OCI-LY3 (cell line): ENCODE data around the gene UBE2S.

Experiments
- CTCF ChIP-seq: fragments of 200-600, 300-600 bp; sonication (generic); IDR thresholded peaks from 2 replicates; pipeline ENCODE4 v1.5.1; 2014; ENCODE audit warnings: antibody characterized with exemption, low read length, low read depth
- EZH2phosphoT487 ChIP-seq: fragments of 200-600 bp; shearing (Covaris generic); IDR thresholded peaks from 2 replicates; pipeline ENCODE4 v1.6.1; 2018; ENCODE audit warnings: antibody characterized with exemption, mixed run types, low read depth

- TF ChIP-seq CTCF (no peak), EZH2phosphoT487 (no peak)
Measured at GRCh38 chr19:55451163-55451964, 43.8 kb upstream of the UBE2S start.
